Measurements from ENCODE around the gene IFT172. TPM values are rescaled to one million over a fixed set of nuclear protein-coding genes. Genes with fewer than 3 reads are reported as not detected.

The IFT172 gene
- total and polyA plus RNA-seq, 2 donors from 2014 or later = 25.9 to 40.3 TPM

DNA sequence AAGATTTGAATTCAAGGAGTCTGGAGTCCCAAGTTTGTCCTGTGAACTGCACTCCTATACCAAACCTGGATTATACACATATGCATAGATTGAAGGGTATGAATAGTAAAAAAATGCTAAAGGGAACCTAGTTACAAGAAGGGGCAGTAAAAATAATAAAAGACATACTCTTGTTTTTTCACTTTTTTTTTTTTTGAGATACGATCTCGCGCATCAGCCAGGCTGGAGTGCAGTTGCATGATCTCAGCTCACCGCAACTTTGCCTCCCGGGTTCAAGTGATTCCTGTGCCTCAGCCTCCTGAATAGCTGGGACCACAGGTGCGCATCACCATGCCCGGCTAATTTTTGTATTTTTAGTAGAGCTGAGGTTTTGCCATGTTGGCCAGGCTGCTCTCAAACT, 25.1 kb downstream of the IFT172 start:
- Histone ChIP-seq H3K9me3 (ENCODE audit: control insufficient read depth in 2 of 3, insufficient read depth in 1 of 3, low read length in 3 of 3) (no peaks in the 10 kb centered on the region), H3K4me3 (ENCODE audit: low read length in 3 of 3) (no peak overlapping the region), H3K36me3 (ENCODE audit: control insufficient read depth in 2 of 3, insufficient read depth in 3 of 3, low read length in 3 of 3) (peaks cover 4 to 15% (median 8%) of the 10 kb centered on the region in 3 donors), H3K4me1 (ENCODE audit: control insufficient read depth in 2 of 3, insufficient read depth in 2 of 3, low read depth in 1 of 3, low read length in 3 of 3) (no peaks in the 10 kb centered on the region), H3K9ac (ENCODE audit: low read length in 3 of 3) (no peak overlapping the region), H3K27ac (ENCODE audit: low read depth in 2 of 2, low read length in 2 of 2) (no peak overlapping the region), H3K27me3 (ENCODE audit: control insufficient read depth, insufficient read depth, low read length) (no peaks in the 10 kb centered on the region)
- intact Hi-C loops (cut with DNase I) = no loop called here
- DNase-seq (no peak), FAIRE-seq (no peak)
- no peak for TF ChIP-seq CTCF (IDR thresholded peaks at IDR 0.05; ENCODE audit: borderline replicate concordance, extremely low read depth, insufficient read depth)

DNA sequence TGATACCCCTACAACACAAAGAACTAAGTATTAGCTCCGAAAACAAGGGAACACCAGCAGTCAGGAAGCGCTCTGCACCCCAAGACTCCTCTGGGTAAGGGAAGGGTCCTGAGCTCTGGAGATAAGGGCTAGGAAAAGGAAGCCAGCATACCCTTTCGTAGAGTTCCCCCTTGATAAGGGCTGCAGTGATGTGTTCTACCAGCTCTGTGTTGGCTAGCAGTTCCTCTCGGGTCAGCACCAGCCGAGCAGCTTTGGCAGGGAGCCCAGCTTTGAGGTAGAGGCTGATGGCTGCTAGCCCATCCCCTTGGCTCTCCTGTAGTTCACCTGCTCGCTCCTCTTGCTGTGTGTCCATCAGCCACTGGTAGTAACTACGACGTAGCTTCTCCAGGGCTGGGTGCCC, 28.4 kb downstream of the IFT172 start:
- no peak overlapping the region for H3K9ac ChIP-seq (ENCODE audit: low read length in 3 of 3)
- FAIRE-seq = no peak

DNA sequence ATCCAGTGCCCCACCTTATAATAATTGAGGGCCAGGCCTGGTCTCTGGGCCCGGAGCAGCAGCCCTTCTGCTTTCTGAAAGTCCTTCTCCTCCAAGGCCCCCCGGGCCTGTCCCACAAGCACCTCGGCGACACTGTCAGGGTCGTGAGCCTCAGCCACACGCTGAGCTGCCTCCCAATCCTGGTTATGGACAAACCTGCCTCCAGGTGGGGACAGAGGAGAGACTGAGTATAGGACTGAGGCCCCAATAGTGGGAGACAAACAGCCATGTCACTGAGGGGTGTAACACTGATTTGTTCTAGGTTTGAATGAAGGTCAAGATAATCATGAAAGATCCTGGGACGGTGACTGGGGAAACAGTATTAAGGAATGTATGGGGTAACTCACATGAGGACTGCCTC, 35.6 kb downstream of the IFT172 start:
- H3K4me3 ChIP-seq (ENCODE audit: low read length in 3 of 3) = no peak overlapping the region
- H3K9ac ChIP-seq (ENCODE audit: low read length in 3 of 3) = no peak overlapping the region
- no peak for TF ChIP-seq CTCF (IDR thresholded peaks at IDR 0.05; ENCODE audit: borderline replicate concordance, extremely low read depth, insufficient read depth)
- no peaks in the 10 kb centered on the region for H3K4me1 ChIP-seq (ENCODE audit: control insufficient read depth in 2 of 3, insufficient read depth in 2 of 3, low read depth in 1 of 3, low read length in 3 of 3)
- intact Hi-C loops (cut with DNase I) = no loop called here
- H3K27ac ChIP-seq (ENCODE audit: low read depth in 2 of 2, low read length in 2 of 2) = no peak overlapping the region
- DNase-seq (no peak), FAIRE-seq (no peak)
- no peaks in the 10 kb centered on the region for H3K27me3 ChIP-seq (ENCODE audit: control insufficient read depth, insufficient read depth, low read length)
- peaks cover 2 to 56% (median 50%) of the 10 kb centered on the region in 3 donors for H3K36me3 ChIP-seq (ENCODE audit: control insufficient read depth in 2 of 3, insufficient read depth in 3 of 3, low read length in 3 of 3)
- no peaks in the 10 kb centered on the region for H3K9me3 ChIP-seq (ENCODE audit: control insufficient read depth in 2 of 3, insufficient read depth in 1 of 3, low read length in 3 of 3)

More for the DNA sequence above, 28.4 kb downstream of the IFT172 start:
- Histone ChIP-seq H3K27me3 (ENCODE audit: control insufficient read depth, insufficient read depth, low read length) (no peaks in the 10 kb centered on the region), H3K27ac (ENCODE audit: low read depth in 2 of 2, low read length in 2 of 2) (no peak overlapping the region), H3K9me3 (ENCODE audit: control insufficient read depth in 2 of 3, insufficient read depth in 1 of 3, low read length in 3 of 3) (no peaks in the 10 kb centered on the region), H3K4me3 (ENCODE audit: low read length in 3 of 3) (no peak overlapping the region), H3K36me3 (ENCODE audit: control insufficient read depth in 2 of 3, insufficient read depth in 3 of 3, low read length in 3 of 3) (peaks cover 4 to 34% (median 30%) of the 10 kb centered on the region in 3 donors), H3K4me1 (ENCODE audit: control insufficient read depth in 2 of 3, insufficient read depth in 2 of 3, low read depth in 1 of 3, low read length in 3 of 3) (no peaks in the 10 kb centered on the region)
- TF ChIP-seq CTCF (IDR thresholded peaks at IDR 0.05; ENCODE audit: borderline replicate concordance, extremely low read depth, insufficient read depth) = no peak
- intact Hi-C loops (cut with DNase I) = no loop called here
- no peak for DNase-seq

- Histone ChIP-seq H3K36me3 (ENCODE audit: control insufficient read depth in 2 of 3, insufficient read depth in 3 of 3, low read length in 3 of 3) (peaks cover 5 to 48% (median 46%) of the 10 kb centered on the region in 3 donors), H3K9me3 (ENCODE audit: control insufficient read depth in 2 of 3, insufficient read depth in 1 of 3, low read length in 3 of 3) (no peaks in the 10 kb centered on the region), H3K9ac (ENCODE audit: low read length in 3 of 3) (no peak overlapping the region), H3K27me3 (ENCODE audit: control insufficient read depth, insufficient read depth, low read length) (no peaks in the 10 kb centered on the region), H3K4me1 (ENCODE audit: control insufficient read depth in 2 of 3, insufficient read depth in 2 of 3, low read depth in 1 of 3, low read length in 3 of 3) (no peaks in the 10 kb centered on the region), H3K4me3 (ENCODE audit: low read length in 3 of 3) (no peak overlapping the region), H3K27ac (ENCODE audit: low read depth in 2 of 2, low read length in 2 of 2) (no peak overlapping the region)
- TF ChIP-seq CTCF (IDR thresholded peaks at IDR 0.05; ENCODE audit: borderline replicate concordance, extremely low read depth, insufficient read depth) = no peak
- no peak for FAIRE-seq
- no peak for DNase-seq
- intact Hi-C loops (cut with DNase I) = no loop called here
Measured at GRCh38 chr2:27451095-27451494, 38.4 kb downstream of the IFT172 start.

Data from kidney (tissue), 14 donors.